Measurements from ENCODE around the gene DMD. TPM values are rescaled to one million over a fixed set of nuclear protein-coding genes. Genes with fewer than 3 reads are reported as not detected.

DMD gene
- total RNA-seq, 4 donors from 2014 or later, result 18.7 to 69.5 (median 38.5) TPM

DNA sequence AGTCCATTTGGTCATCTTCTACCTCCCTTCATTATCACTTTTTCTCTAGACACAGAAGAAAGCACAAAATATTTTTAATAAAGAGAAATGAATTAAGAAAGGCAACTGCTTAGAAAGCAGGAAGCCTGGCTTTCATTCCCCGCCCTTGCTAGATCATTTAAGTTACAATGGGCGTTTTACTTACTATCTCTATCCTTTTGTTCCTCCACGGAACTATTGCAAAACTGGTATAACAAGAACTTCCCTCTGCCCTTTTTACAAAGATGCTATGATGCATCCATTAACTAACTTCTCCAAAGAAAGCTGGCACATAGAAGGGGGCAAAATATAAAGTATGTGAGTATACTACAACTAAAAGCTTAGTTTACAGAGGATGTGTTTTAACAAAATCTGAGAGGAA lies 1705.0 kb downstream of the DMD start:
- H3K9me3 ChIP-seq, result no peaks in the 10 kb centered on the region
- WGBS, result 40% methylated on average over 3 of the region's 3 CpGs
- no peak overlapping the region for H3K27ac ChIP-seq
- H3K27me3 ChIP-seq, result no peaks in the 10 kb centered on the region
- no peak overlapping the region for H3K4me3 ChIP-seq
- H3K4me1 ChIP-seq, result no peaks in the 10 kb centered on the region
- no peak for DNase-seq (ENCODE audit: low spot score in 2 of 2)
- H3K36me3 ChIP-seq, result no peaks in the 10 kb centered on the region
- no peak for TF ChIP-seq POLR2AphosphoS5 (IDR thresholded peaks at IDR 0.05)

DNA sequence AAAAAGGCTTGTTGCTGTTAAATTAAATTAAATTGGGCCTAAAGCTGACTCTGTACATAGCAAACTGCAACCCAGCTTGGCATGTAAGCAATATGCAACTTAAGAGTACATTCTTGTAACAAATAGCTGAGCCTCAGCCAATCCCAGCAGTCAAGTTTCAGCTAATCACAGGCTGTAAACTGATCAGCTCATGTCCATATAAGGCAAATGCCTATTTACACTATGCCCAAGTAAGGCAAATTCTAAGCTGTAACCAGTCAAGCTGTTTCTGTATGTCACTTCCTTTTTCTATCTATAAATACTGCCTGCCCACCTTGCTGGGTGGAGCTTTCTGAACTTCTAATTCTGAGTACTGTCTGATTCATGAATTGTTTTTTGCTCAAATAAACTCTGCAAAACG lies 1710.4 kb downstream of the DMD start:
- Histone ChIP-seq H3K27ac (no peak overlapping the region), H3K4me1 (no peaks in the 10 kb centered on the region), H3K4me3 (no peak overlapping the region), H3K36me3 (no peaks in the 10 kb centered on the region), H3K9me3 (no peaks in the 10 kb centered on the region), H3K27me3 (no peaks in the 10 kb centered on the region)
- 42% methylated on average over 1 of the region's 1 CpG for WGBS
- no peak for DNase-seq (ENCODE audit: low spot score in 2 of 2)
- no peak for TF ChIP-seq EP300 (IDR thresholded peaks at IDR 0.05)
- TF ChIP-seq POLR2AphosphoS5 (IDR thresholded peaks at IDR 0.05), result no peak
- TF ChIP-seq, protein P1, sequence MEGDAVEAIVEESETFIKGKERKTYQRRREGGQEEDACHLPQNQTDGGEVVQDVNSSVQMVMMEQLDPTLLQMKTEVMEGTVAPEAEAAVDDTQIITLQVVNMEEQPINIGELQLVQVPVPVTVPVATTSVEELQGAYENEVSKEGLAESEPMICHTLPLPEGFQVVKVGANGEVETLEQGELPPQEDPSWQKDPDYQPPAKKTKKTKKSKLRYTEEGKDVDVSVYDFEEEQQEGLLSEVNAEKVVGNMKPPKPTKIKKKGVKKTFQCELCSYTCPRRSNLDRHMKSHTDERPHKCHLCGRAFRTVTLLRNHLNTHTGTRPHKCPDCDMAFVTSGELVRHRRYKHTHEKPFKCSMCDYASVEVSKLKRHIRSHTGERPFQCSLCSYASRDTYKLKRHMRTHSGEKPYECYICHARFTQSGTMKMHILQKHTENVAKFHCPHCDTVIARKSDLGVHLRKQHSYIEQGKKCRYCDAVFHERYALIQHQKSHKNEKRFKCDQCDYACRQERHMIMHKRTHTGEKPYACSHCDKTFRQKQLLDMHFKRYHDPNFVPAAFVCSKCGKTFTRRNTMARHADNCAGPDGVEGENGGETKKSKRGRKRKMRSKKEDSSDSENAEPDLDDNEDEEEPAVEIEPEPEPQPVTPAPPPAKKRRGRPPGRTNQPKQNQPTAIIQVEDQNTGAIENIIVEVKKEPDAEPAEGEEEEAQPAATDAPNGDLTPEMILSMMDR (IDR thresholded peaks at IDR 0.05), result no peak

DNA sequence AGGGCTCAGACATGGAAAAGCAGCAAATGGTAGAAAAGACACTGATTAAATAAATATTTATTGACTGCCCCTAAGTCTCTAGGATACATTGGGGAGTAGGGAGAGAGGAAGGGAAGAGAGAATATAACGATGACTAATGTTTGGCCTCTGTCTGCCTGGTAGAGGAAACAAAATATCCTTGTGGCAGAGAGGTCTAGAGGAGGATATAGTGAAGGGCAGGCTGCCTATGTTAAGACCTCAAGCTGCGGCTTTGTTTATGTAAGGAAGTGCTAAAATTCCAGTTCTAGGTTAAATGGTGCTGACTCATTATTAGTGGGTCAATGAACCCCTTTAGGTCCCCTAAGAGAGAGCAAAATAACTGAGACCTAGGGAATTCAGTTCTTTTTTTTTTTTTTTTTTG lies 1712.2 kb downstream of the DMD start:
- Histone ChIP-seq H3K36me3 (no peaks in the 10 kb centered on the region), H3K27ac (no peak overlapping the region), H3K9me3 (no peaks in the 10 kb centered on the region), H3K27me3 (no peaks in the 10 kb centered on the region), H3K4me1 (no peaks in the 10 kb centered on the region), H3K4me3 (no peak overlapping the region)
- no peak for TF ChIP-seq EP300 (IDR thresholded peaks at IDR 0.05)
- no peak for TF ChIP-seq POLR2AphosphoS5 (IDR thresholded peaks at IDR 0.05)
- TF ChIP-seq, protein P1 (IDR thresholded peaks at IDR 0.05), result no peak
- TF ChIP-seq POLR2A (IDR thresholded peaks at IDR 0.05), result no peak
- WGBS, result 43% methylated on average over 2 of the region's 2 CpGs
- DNase-seq (ENCODE audit: low spot score in 2 of 2), result no peak

DNA sequence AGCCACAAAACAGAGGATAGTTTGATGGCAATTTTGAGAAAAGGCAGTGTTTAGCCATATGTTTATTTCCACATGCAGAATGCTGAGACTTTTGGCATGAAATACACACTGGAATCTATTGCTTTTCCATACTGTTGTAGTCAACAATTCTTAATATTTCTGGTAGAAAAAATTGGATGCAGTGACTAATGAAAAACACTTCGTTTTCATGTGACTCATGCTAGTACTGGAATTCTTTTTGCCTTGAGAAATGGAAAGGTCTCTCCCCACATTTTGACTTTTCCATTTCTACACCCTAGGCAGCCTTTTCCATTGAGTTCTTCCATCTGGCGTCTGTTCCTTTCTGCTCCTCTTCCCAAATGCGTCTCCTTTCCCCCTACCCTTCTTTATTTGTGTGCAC lies 1714.3 kb downstream of the DMD start:
- Histone ChIP-seq H3K27ac (no peak overlapping the region), H3K4me1 (no peaks in the 10 kb centered on the region), H3K9me3 (no peaks in the 10 kb centered on the region), H3K36me3 (no peaks in the 10 kb centered on the region), H3K27me3 (no peaks in the 10 kb centered on the region), H3K4me3 (no peak overlapping the region)
- WGBS, result 44% methylated on average over 3 of the region's 3 CpGs
- TF ChIP-seq POLR2AphosphoS5 (IDR thresholded peaks at IDR 0.05), result no peak
- TF ChIP-seq, protein P1 (IDR thresholded peaks at IDR 0.05), result no peak
- TF ChIP-seq EP300 (IDR thresholded peaks at IDR 0.05), result no peak
- TF ChIP-seq POLR2A (IDR thresholded peaks at IDR 0.05), result no peak
- no peak for DNase-seq (ENCODE audit: low spot score in 2 of 2)

DNA sequence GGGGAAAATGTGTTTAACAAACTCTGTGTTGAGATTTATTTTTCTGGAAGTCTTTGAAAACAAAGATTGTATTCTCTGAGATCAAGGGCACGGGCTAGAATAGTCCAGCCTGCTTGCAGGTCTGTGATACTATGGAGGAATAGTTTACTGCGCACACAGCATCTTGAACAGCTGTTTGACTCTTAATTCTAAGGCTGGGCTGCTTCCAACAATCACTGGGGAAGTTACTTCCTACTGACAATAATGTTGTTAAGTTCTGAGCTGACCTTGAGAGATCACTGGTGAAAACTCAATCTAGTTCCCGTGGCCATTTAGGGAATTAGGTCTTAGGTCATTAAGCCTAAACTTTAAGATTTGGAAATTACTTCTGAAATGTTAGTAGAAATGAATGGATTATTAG lies 1723.4 kb downstream of the DMD start:
- H3K4me1 ChIP-seq, result no peaks in the 10 kb centered on the region
- no peaks in the 10 kb centered on the region for H3K27me3 ChIP-seq
- no peaks in the 10 kb centered on the region for H3K9me3 ChIP-seq
- no peak for DNase-seq (ENCODE audit: low spot score in 2 of 2)
- WGBS, result 70% methylated on average over 3 of the region's 3 CpGs
- no peaks in the 10 kb centered on the region for H3K36me3 ChIP-seq
- no peak overlapping the region for H3K4me3 ChIP-seq
- H3K27ac ChIP-seq, result no peak overlapping the region
- TF ChIP-seq POLR2A (IDR thresholded peaks at IDR 0.05) (no peak), EP300 (IDR thresholded peaks at IDR 0.05) (no peak), POLR2AphosphoS5 (IDR thresholded peaks at IDR 0.05) (no peak)
- TF ChIP-seq, protein P1 (IDR thresholded peaks at IDR 0.05), result no peak

DNA sequence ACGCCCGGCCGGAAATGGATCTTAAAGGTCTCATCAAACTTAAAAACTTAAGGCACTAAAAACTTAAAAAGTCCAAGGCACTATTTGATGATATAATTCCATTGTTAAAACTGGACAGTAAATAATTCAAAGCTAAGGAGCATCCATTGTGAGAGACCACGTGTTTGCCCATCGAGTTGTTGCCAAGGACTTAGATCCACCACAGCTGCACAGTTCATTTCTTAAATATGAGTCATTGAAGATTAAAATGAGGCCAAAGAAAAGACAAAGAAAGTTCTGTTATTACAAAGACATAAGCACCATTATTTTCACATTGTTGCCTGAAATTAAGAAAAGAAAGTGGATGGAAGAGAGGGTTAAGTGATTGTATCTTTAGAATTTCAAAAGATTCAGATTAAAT lies 1728.0 kb downstream of the DMD start:
- H3K27me3 ChIP-seq, result no peaks in the 10 kb centered on the region
- no peak overlapping the region for H3K27ac ChIP-seq
- no peaks in the 10 kb centered on the region for H3K9me3 ChIP-seq
- 74% methylated on average over 5 of the region's 5 CpGs for WGBS
- no peak overlapping the region for H3K4me3 ChIP-seq
- TF ChIP-seq POLR2AphosphoS5 (IDR thresholded peaks at IDR 0.05) (no peak), EP300 (IDR thresholded peaks at IDR 0.05) (no peak)
- H3K4me1 ChIP-seq, result no peaks in the 10 kb centered on the region
- no peaks in the 10 kb centered on the region for H3K36me3 ChIP-seq
- no peak for DNase-seq (ENCODE audit: low spot score in 2 of 2)
